NCI-H2029 treated with DMSO at 0.1 percent for 48 hours (cell line): ENCODE measurements around the gene MGST3.
"Not testable (repeated sequence)": the region's sequence is repeated elsewhere in the genome, so short reads cannot be mapped to it uniquely, and the experiment has no call there.

Experiments used
- DNase-seq: peaks from one replicate; lab custom pipeline; 2025; lab: John Stamatoyannopoulos, UW

The MGST3 gene

GRCh38 chr1:165630629-165631341 lies at the start of gene MGST3:
Gene MGST3, plus strand, starts transcription at chr1:165631234. Its CDS starts 18,614 bp downstream, at chr1:165649848.
- DNase-seq, result peak; percentile 84

GRCh38 chr1:165581926-165582325 lies 49.1 kb upstream of the MGST3 start:
- DNase-seq, result no peak

DNA sequence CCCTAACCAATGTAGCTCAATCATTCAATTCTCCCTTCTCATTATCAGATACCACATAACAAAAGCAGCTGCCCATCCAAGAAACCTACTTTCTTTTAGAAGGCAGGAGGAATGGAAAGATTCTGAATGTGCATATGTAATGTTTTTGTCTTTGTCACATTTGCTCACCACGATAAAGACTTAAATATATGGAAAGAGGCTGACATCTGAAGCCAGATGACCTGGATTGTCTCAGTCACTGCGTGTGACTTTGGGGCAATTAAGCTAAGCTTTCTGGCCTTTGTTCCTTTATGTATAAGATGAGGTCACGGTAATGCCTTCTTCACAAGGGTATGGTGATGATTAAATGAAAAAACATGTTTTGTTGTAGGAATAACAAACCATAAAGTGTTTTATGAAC lies 44.6 kb upstream of the MGST3 start:
- no peak for DNase-seq

DNA sequence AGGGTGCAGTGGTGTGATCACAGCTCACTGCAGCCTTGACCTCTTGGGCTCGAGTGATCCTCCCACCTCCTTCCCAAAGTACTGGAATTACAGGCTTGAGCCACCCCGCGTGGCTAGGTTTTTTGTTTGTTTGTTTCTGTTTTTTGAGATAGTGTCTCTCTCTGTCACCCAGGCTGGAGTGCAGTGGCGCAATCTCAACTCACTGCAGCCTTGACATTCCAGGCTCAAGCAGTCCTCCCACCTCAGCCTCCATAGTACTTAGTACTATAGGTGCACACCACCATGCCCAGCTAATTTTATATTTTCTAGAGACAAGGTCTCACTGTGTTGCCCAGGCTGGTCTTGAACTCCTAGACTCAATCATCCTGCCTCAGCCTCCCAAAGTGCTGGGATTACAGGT lies 39.6 kb upstream of the MGST3 start:
- not testable (repeated sequence) for DNase-seq

- peak; percentile 21 for DNase-seq
Observed at GRCh38 chr1:165592945-165593823, 37.9 kb upstream of the MGST3 start.

GRCh38 chr1:165595246-165595938 lies 35.6 kb upstream of the MGST3 start:
- DNase-seq, result no peak

DNA sequence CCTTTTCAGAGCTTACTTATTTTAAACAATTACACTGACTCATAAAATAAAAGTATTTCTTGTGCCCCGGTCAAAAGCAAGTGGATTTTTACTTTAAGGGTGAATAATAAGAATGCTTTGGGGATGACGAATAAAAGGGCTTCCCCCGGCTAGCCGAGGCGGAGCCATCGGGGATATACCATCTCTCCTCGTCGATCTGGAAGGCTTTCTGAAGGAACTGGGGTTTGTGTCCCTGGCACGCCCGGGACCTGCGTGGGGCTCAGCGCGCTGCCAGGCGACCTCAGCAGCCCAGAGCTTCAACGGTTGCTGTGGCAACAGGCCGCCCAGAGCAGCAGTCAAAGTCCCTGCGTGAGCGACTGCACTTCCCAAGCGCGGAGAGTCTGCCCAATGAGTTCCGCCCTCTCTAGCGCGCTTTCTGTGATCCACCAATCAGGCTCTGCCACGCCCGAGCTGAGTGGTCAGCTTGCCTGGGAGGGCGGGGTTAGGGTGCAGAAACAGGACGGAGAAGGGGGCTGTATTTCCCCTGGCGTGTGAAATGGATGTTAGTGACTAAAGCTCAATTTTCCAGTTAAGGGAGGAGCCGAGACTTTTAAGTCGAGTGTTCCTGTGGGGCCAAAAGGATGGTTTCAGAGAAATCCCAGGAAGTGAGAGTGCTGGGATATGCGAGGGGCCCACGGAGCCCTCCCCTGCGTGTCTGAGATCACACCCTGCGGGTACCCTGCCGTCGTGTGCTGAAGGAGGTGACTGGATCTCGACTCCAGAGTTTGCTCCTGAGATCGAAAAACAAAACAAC lies 33.0 kb upstream of the MGST3 start:
- peak; percentile 71 for DNase-seq

DNA sequence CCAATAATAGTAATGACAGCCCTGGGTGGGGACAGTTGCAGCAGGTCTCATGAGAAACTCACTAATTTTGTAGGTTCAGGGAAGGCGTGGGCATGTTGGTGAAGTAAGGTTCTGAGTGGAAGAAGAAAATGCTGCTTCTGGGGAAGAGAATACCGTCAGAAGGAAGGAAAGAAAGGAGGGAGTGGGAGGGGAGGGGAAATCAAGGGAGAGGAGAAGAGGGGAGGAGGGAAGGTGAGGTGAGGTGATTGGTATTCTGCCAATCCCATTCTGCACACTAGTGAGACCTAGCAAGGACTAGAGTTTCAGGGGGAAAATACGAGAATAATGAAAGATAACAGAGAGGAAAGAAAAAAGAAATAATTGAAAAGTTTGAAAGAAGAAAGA lies 32.4 kb upstream of the MGST3 start:
- DNase-seq, result peak; percentile 5

- DNase-seq, result no peak
Observed at GRCh38 chr1:165600793-165601192, 30.2 kb upstream of the MGST3 start.

DNA sequence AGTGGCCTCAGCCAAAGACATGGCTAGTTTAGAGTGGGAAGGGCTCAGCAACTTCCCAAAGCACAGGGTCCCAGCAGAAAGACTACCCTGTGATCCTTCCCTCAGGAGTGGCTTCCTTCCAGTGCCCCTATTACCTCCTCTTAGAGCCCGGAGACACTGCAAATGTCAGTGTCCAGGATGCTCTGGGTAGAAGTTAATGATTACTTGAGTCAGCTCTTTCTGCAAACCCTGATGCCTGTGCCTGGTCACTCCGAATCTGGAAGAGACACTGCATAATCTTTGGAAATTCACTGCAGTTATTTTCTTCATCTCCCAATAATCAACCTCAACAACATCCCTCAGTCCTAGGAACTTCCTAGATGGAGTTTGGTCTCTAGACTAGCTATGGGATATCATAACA lies 27.2 kb upstream of the MGST3 start:
- no peak for DNase-seq

DNA sequence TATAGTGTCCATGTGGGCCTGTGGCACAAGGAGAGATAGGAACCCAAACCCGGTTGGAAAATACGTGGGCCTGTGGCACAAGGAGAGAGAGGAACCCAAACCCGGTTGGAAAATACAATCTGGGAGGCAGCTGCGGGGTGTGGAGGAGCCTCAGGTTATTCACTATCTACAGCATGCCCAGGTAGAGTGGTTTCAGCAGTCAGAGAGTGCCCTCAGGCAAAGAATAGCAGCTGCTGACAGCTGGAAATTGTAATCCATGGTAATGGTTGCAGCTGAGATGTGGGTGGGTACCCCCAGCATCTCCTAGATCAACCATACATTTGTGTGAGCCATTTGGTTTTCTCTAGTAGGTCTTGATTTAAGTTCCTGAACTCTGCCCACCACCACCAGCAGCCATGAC lies 25.8 kb upstream of the MGST3 start:
- DNase-seq, result no peak

GRCh38 chr1:165606676-165607075 lies 24.4 kb upstream of the MGST3 start:
- not testable (repeated sequence) for DNase-seq

DNA sequence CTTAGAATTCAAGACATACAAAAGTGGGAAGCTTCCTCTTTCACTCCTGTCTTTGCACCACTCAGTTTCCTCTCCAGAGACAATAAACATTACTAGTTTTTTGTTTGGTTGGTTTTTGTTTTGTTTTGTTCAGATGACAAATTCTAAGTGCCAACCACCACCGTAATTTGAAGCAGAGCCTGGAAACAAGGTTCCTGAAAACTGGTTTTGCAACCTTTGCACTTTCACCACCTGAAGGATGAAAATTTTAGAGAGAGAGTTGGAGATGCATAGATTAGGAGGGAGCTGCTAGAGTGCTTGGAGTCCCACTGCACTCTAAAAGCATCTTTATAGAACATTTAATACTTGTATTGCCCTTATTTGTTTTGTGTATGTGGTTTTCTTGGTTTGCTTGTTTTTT lies 20.2 kb upstream of the MGST3 start:
- no peak for DNase-seq

DNA sequence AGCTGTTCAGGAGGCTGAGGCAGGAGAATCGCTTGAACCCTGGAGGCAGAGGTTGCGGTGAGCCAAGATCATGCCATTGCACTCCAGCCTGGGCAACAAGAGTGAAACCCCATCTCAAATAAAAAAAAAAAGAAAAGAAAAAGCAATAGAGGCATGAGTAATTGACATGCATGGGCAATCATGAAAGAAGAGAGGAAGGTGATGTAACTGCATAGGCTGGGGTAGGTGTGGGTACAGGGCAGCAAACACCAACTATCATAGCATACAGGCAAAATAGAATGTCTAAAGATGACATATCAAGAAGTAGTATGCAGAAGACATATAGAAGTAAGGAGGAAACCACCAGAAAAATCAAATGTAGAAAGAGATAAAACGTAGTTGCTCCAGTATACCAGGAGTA lies 19.0 kb upstream of the MGST3 start:
- DNase-seq, result no peak

DNA sequence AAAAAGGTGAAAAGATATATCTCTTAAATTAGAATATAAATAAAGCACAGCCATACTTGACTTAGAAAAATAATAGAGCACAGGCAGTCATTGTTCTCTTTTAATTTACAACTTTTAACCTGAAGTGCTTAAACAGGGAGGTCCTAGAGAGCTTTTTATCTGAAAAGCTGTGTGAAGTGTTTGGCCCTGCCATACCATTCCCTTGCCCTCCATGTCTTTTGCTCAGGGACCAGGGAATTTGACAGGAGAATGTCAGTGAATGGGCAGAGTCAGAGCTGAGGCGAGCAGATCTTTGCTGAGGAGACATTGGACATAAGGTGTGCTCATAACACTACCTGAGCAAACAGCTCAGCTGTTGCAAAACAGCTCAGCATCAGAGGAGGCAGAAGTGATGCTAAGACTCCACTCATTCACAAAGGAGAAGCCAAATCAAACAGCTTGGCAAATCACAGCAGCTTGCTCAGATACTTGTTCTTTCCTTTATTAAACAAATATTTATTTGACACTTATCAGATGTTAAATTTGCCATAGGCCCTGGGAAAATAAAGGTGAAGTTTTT lies 14.9 kb upstream of the MGST3 start:
- no peak for DNase-seq

- no peak for DNase-seq
Observed at GRCh38 chr1:165616987-165617546, 14.0 kb upstream of the MGST3 start.

- no peak for DNase-seq
Observed at GRCh38 chr1:165619647-165620151, 11.3 kb upstream of the MGST3 start.

GRCh38 chr1:165623624-165624023 lies 7.4 kb upstream of the MGST3 start:
- no peak for DNase-seq

DNA sequence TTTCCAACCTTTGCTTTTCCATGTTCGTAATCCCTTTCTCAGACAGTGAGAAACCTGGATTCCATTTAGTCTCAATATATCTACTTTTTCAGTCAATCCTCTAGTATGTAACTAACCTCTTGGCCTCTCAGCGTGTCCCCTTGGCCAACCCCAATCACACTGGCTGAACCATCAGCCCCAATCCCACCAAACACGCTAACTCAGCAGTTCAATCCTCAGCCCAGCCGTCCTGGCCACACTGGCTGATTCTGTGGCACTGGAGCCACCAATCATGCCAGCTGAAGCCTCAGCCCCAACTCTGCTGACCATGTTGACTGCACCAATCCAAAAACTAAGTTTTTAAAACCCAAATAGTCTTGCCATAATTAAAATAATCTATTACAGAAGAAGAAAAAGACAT lies 6.6 kb upstream of the MGST3 start:
- no peak for DNase-seq

GRCh38 chr1:165628147-165628822 lies 2.7 kb upstream of the MGST3 start:
- no peak for DNase-seq
